ENCODE results near the gene SLC39A11. TPM values are rescaled to one million over a fixed set of nuclear protein-coding genes. Genes with fewer than 3 reads are reported as not detected.
"Not testable (repeated sequence)": the region's sequence is repeated elsewhere in the genome, so short reads cannot be mapped to it uniquely, and the experiment has no call there.

The SLC39A11 gene
- polyA plus RNA-seq, 3 donors = 16.6 to 27.9 (median 26.6) TPM

DNA sequence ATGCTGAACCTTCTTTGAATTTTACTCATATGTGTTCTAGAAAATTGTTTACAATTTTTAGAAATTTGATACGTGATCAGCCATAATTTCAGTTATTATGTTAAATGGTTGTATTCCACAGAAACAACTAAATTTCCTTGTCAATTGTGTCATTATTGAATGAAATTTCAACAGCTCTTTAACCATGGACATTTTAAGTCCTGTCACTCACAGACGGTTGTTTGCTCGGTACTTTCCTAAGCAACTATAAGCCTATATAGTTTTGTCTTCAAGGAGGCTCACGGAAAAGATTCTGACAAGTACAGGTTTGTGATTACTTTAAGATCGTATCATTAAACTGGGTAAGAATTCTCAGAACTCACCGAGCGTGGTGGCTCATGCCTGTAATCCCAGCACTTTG, 31.8 kb downstream of the SLC39A11 start:
- H3K27ac ChIP-seq (ENCODE audit: low read depth in 1 of 2, low read length in 2 of 2) = peak overlapping the region; percentile 70 to 74
- no peak overlapping the region for H2AFZ ChIP-seq (ENCODE audit: insufficient read depth, low read depth, low read length, poor library complexity, severe bottlenecking)
- TF ChIP-seq, protein P1, sequence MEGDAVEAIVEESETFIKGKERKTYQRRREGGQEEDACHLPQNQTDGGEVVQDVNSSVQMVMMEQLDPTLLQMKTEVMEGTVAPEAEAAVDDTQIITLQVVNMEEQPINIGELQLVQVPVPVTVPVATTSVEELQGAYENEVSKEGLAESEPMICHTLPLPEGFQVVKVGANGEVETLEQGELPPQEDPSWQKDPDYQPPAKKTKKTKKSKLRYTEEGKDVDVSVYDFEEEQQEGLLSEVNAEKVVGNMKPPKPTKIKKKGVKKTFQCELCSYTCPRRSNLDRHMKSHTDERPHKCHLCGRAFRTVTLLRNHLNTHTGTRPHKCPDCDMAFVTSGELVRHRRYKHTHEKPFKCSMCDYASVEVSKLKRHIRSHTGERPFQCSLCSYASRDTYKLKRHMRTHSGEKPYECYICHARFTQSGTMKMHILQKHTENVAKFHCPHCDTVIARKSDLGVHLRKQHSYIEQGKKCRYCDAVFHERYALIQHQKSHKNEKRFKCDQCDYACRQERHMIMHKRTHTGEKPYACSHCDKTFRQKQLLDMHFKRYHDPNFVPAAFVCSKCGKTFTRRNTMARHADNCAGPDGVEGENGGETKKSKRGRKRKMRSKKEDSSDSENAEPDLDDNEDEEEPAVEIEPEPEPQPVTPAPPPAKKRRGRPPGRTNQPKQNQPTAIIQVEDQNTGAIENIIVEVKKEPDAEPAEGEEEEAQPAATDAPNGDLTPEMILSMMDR (IDR thresholded peaks at IDR 0.05) = no peak
- H3K4me2 ChIP-seq (replicated peaks; ENCODE audit: extremely low read depth, low read length, poor library complexity, severe bottlenecking) = peak overlapping the region; percentile 10
- peaks cover 0 to 1% (median 0%) of the 10 kb centered on the region in 3 donors for H3K27me3 Mint-ChIP-seq (ENCODE audit: low read depth in 3 of 3)
- H3K4me3 Mint-ChIP-seq = no peak overlapping the region
- H3K27ac Mint-ChIP-seq = peak overlapping the region; percentile 64 to 92 (median 89)
- no peaks in the 10 kb centered on the region for H3K27me3 ChIP-seq (ENCODE audit: control insufficient read depth in 2 of 2, insufficient read depth in 2 of 2, low read length in 2 of 2)
- no peaks in the 10 kb centered on the region for H3K9me3 Mint-ChIP-seq
- no peaks in the 10 kb centered on the region for H3K9me3 ChIP-seq (replicated peaks in 1 of 2; ENCODE audit: control insufficient read depth in 1 of 2, insufficient read depth in 1 of 2, low read length in 2 of 2)
- H3K4me1 ChIP-seq (ENCODE audit: control insufficient read depth in 1 of 2, insufficient read depth in 2 of 2, low read length in 2 of 2) = peaks cover 47 to 49% of the 10 kb centered on the region in 2 donors
- no peak overlapping the region for H3K4me3 ChIP-seq (replicated peaks in 1 of 3; ENCODE audit: low read depth in 2 of 3, low read length in 3 of 3)
- WGBS (ENCODE audit: insufficient coverage) = 64% methylated on average over 3 of the region's 7 CpGs
- intact Hi-C loops (cut with micrococcal nuclease) = no loop called here
- H3K36me3 Mint-ChIP-seq = peaks cover 12 to 26% of the 10 kb centered on the region in 2 donors
- no peak overlapping the region for H3K9ac ChIP-seq (ENCODE audit: insufficient read depth, low read length, poor library complexity, severe bottlenecking)
- DNase-seq = peak in 2 of 3 donors; percentile 7 to 53
- H3K4me1 Mint-ChIP-seq = peaks cover 58% of the 10 kb centered on the region
- peaks cover 7% of the 10 kb centered on the region for H4K20me1 ChIP-seq (ENCODE audit: insufficient read depth, low read length)
- peaks cover 5 to 13% of the 10 kb centered on the region in 2 donors for H3K36me3 ChIP-seq (replicated peaks in 1 of 2; ENCODE audit: control insufficient read depth in 1 of 2, insufficient read depth in 2 of 2, low read length in 2 of 2)
- peaks cover 77% of the 10 kb centered on the region for H3K79me2 ChIP-seq (ENCODE audit: insufficient read depth, low read length)

DNA sequence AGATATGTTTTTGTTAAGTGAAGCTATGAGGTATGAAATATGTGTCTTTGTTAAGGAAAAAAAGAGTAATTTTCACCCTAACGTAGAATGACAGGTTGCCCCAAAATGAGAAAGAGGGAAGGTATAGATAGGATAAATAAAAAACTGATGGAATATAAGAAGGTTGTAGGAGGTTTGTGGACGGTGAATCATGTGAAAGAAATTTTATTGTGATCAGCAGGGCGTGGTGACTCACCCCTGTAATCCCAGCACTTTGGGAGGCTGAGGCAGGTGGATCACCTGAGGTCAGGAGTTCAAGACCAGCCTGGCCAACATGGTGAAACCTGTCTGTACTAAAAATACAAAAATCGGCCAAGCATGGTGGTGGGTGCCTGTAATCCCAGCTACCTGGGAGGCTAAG, 32.8 kb downstream of the SLC39A11 start:
- Histone ChIP-seq H3K4me1 (ENCODE audit: control insufficient read depth in 1 of 2, insufficient read depth in 2 of 2, low read length in 2 of 2) (peaks cover 47 to 48% of the 10 kb centered on the region in 2 donors), H3K36me3 (replicated peaks in 1 of 2; ENCODE audit: control insufficient read depth in 1 of 2, insufficient read depth in 2 of 2, low read length in 2 of 2) (peaks cover 5 to 13% of the 10 kb centered on the region in 2 donors), H3K79me2 (ENCODE audit: insufficient read depth, low read length) (peaks cover 77% of the 10 kb centered on the region)
- H2AFZ ChIP-seq (ENCODE audit: insufficient read depth, low read depth, low read length, poor library complexity, severe bottlenecking); H3K27ac ChIP-seq (ENCODE audit: low read depth in 1 of 2, low read length in 2 of 2); H3K27me3 ChIP-seq (ENCODE audit: control insufficient read depth in 2 of 2, insufficient read depth in 2 of 2, low read length in 2 of 2); H3K4me2 ChIP-seq (replicated peaks; ENCODE audit: extremely low read depth, low read length, poor library complexity, severe bottlenecking); H3K27me3 Mint-ChIP-seq (ENCODE audit: low read depth in 3 of 3); H3K9ac ChIP-seq (ENCODE audit: insufficient read depth, low read length, poor library complexity, severe bottlenecking); H3K9me3 Mint-ChIP-seq; H3K4me3 ChIP-seq (replicated peaks in 1 of 3; ENCODE audit: low read depth in 2 of 3, low read length in 3 of 3); H4K20me1 ChIP-seq (ENCODE audit: insufficient read depth, low read length); intact Hi-C loops (cut with micrococcal nuclease); H3K4me3 Mint-ChIP-seq; H3K9me3 ChIP-seq (replicated peaks in 1 of 2; ENCODE audit: control insufficient read depth in 1 of 2, insufficient read depth in 1 of 2, low read length in 2 of 2): not testable (repeated sequence)
- peaks cover 12 to 26% of the 10 kb centered on the region in 2 donors for H3K36me3 Mint-ChIP-seq
- peak in 1 of 3 donors; percentile 29 for DNase-seq
- peak overlapping the region in 3 of 7 donors; percentile 30 to 54 (median 33) for H3K27ac Mint-ChIP-seq
- peaks cover 49% of the 10 kb centered on the region for H3K4me1 Mint-ChIP-seq
- WGBS (ENCODE audit: insufficient coverage) = 100% methylated on average over 3 of the region's 4 CpGs
